ENCODE data around the gene SDC4. TPM values are rescaled to one million over a fixed set of nuclear protein-coding genes. Genes with fewer than 3 reads are reported as not detected.

SDC4 gene
- total and polyA plus RNA-seq, 2 experiments from 2014 or later: 410 to 454 TPM

- H3K9ac ChIP-seq: no peak overlapping the region
- no peaks in the 10 kb centered on the region for H4K20me1 ChIP-seq (ENCODE audit: insufficient read depth)
- peaks cover 19% of the 10 kb centered on the region for H3F3A ChIP-seq (ENCODE audit: insufficient read depth)
- H3K4me1 ChIP-seq (ENCODE audit: insufficient read depth): no peaks in the 10 kb centered on the region
- no peaks in the 10 kb centered on the region for H3K79me2 ChIP-seq (ENCODE audit: insufficient read depth)
- no peak overlapping the region for H2AFZ ChIP-seq
- no peaks in the 10 kb centered on the region for H3K9me3 ChIP-seq (ENCODE audit: low read depth)
- no peak overlapping the region for H3K4me3 ChIP-seq
- no peaks in the 10 kb centered on the region for H3K36me3 ChIP-seq (ENCODE audit: low read depth)
- no peak overlapping the region for H3K27ac ChIP-seq
- peaks cover 5% of the 10 kb centered on the region; the same call in 1 of the 2 replicates for H3K27me3 ChIP-seq (replicated peaks; ENCODE audit: insufficient read depth)
- H3K4me2 ChIP-seq (ENCODE audit: unreplicated experiment): no peak overlapping the region
- 80 to 88% methylated on average over 2 of the region's 2 CpGs for WGBS, 2 experiments (ENCODE audit: low coverage in 1 of 2, low lambda C conversion rate in 2 of 2, missing lambda C conversion rate in 2 of 2)
- no peaks in the 10 kb centered on the region for H3K9me2 ChIP-seq (ENCODE audit: insufficient read depth)
- no peak for DNase-seq
- no peak for TF ChIP-seq EZH2 (IDR thresholded peaks at IDR 0.05; ENCODE audit: insufficient read depth, poor library complexity, severe bottlenecking)
- TF ChIP-seq EZH2phosphoT487 (IDR thresholded peaks at IDR 0.05; ENCODE audit: insufficient read depth, low read depth): no peak
- in situ Hi-C loops (cut with MboI): no loop called here
Observed at GRCh38 chr20:45318948-45319347, 29.3 kb downstream of the SDC4 start.

- H3F3A ChIP-seq (ENCODE audit: insufficient read depth): peaks cover 15% of the 10 kb centered on the region
- in situ Hi-C loops (cut with MboI): no loop called here
- H3K4me3 ChIP-seq: no peak overlapping the region
- no peaks in the 10 kb centered on the region for H3K79me2 ChIP-seq (ENCODE audit: insufficient read depth)
- WGBS, 2 experiments (ENCODE audit: low coverage in 1 of 2, low lambda C conversion rate in 2 of 2, missing lambda C conversion rate in 2 of 2): 73 to 77% methylated on average over 7 of the region's 7 CpGs
- no peak overlapping the region for H3K9ac ChIP-seq
- no peaks in the 10 kb centered on the region for H4K20me1 ChIP-seq (ENCODE audit: insufficient read depth)
- no peak overlapping the region for H3K4me2 ChIP-seq (ENCODE audit: unreplicated experiment)
- DNase-seq: no peak
- H3K27ac ChIP-seq: no peak overlapping the region
- H3K4me1 ChIP-seq (ENCODE audit: insufficient read depth): no peaks in the 10 kb centered on the region
- H3K9me2 ChIP-seq (ENCODE audit: insufficient read depth): no peaks in the 10 kb centered on the region
- no peak for TF ChIP-seq EZH2phosphoT487 (IDR thresholded peaks at IDR 0.05; ENCODE audit: insufficient read depth, low read depth)
- no peak overlapping the region for H2AFZ ChIP-seq
- no peaks in the 10 kb centered on the region for H3K36me3 ChIP-seq (ENCODE audit: low read depth)
- no peaks in the 10 kb centered on the region for H3K9me3 ChIP-seq (ENCODE audit: low read depth)
- peaks cover 5% of the 10 kb centered on the region; the same call in 1 of the 2 replicates for H3K27me3 ChIP-seq (replicated peaks; ENCODE audit: insufficient read depth)
Observed at GRCh38 chr20:45318386-45318939, 29.8 kb downstream of the SDC4 start.

GRCh38 chr20:45317826-45318225, 30.4 kb downstream of the SDC4 start:
- WGBS, 2 experiments (ENCODE audit: low coverage in 1 of 2, low lambda C conversion rate in 2 of 2, missing lambda C conversion rate in 2 of 2): 45 to 54% methylated on average over 3 of the region's 3 CpGs
- in situ Hi-C loops (cut with MboI): no loop called here

GRCh38 chr20:45316150-45317080, 31.8 kb downstream of the SDC4 start:
- 29 to 35% methylated on average over 54 to 66 of the region's 71 CpGs for WGBS, 2 experiments (ENCODE audit: low coverage in 1 of 2, low lambda C conversion rate in 2 of 2, missing lambda C conversion rate in 2 of 2)
- in situ Hi-C loops (cut with MboI): no loop called here
- Histone ChIP-seq H3K79me2 (ENCODE audit: insufficient read depth) (no peaks in the 10 kb centered on the region), H3F3A (ENCODE audit: insufficient read depth) (no peaks in the 10 kb centered on the region), H3K4me2 (ENCODE audit: unreplicated experiment) (no peak overlapping the region), H4K20me1 (ENCODE audit: insufficient read depth) (no peaks in the 10 kb centered on the region), H3K9me2 (ENCODE audit: insufficient read depth) (no peaks in the 10 kb centered on the region), H3K27me3 (replicated peaks; ENCODE audit: insufficient read depth) (peaks cover 5% of the 10 kb centered on the region; the same call in 1 of the 2 replicates), H3K36me3 (ENCODE audit: low read depth) (no peaks in the 10 kb centered on the region), H3K4me1 (ENCODE audit: insufficient read depth) (no peaks in the 10 kb centered on the region), H3K4me3 (no peak overlapping the region), H3K9ac (no peak overlapping the region), H3K9me3 (ENCODE audit: low read depth) (no peaks in the 10 kb centered on the region), H2AFZ (no peak overlapping the region), H3K27ac (no peak overlapping the region)
- TF ChIP-seq EZH2phosphoT487 (IDR thresholded peaks at IDR 0.05; ENCODE audit: insufficient read depth, low read depth): no peak
- TF ChIP-seq EZH2 (IDR thresholded peaks at IDR 0.05; ENCODE audit: insufficient read depth, poor library complexity, severe bottlenecking): no peak
- DNase-seq: no peak

More at GRCh38 chr20:45317826-45318225, 30.4 kb downstream of the SDC4 start:
- H3F3A ChIP-seq (ENCODE audit: insufficient read depth): peaks cover 8% of the 10 kb centered on the region
- no peak overlapping the region for H3K27ac ChIP-seq
- H3K4me1 ChIP-seq (ENCODE audit: insufficient read depth): no peaks in the 10 kb centered on the region
- H3K9me3 ChIP-seq (ENCODE audit: low read depth): no peaks in the 10 kb centered on the region
- no peaks in the 10 kb centered on the region for H3K79me2 ChIP-seq (ENCODE audit: insufficient read depth)
- no peak for DNase-seq
- H4K20me1 ChIP-seq (ENCODE audit: insufficient read depth): no peaks in the 10 kb centered on the region
- TF ChIP-seq EZH2 (IDR thresholded peaks at IDR 0.05; ENCODE audit: insufficient read depth, poor library complexity, severe bottlenecking) (no peak), EZH2phosphoT487 (IDR thresholded peaks at IDR 0.05; ENCODE audit: insufficient read depth, low read depth) (no peak)
- H3K4me3 ChIP-seq: no peak overlapping the region
- H3K36me3 ChIP-seq (ENCODE audit: low read depth): no peaks in the 10 kb centered on the region
- H3K9me2 ChIP-seq (ENCODE audit: insufficient read depth): no peaks in the 10 kb centered on the region
- H2AFZ ChIP-seq: no peak overlapping the region
- H3K4me2 ChIP-seq (ENCODE audit: unreplicated experiment): no peak overlapping the region
- H3K9ac ChIP-seq: no peak overlapping the region
- peaks cover 5% of the 10 kb centered on the region; the same call in 1 of the 2 replicates for H3K27me3 ChIP-seq (replicated peaks; ENCODE audit: insufficient read depth)
